H1 (cell line): Measurements from ENCODE around the gene EIF5A2. TPM values are rescaled to one million over a fixed set of nuclear protein-coding genes. Genes with fewer than 3 reads are reported as not detected.

Source experiments
- CTCF ChIA-PET: fragments of 300-600 bp; sonication (Branson Sonifier 250); formaldehyde crosslinking; loops from one replicate; lab custom pipeline; 2021; ENCODE audit not compliant: partially characterized antibody; lab: Charles Lee
- POLR2A ChIA-PET: fragments of 300-600 bp; sonication (Branson Sonifier 250); formaldehyde crosslinking; loops from one replicate; lab custom pipeline; 2021; ENCODE audit warnings: inconsistent platforms; ENCODE audit not compliant: partially characterized antibody; lab: Charles Lee
- DNase-seq, 2 experiments: peaks; one replicate each; pipeline versions ENCODE4 v3.0.0 to v3.0.0-alpha.2; 2010 to 2022; ENCODE audit warnings: low spot score in 2 of 2, low read depth in 1 of 2, mixed read lengths in 1 of 2
- FAIRE-seq: peaks from 2 replicates; lab custom pipeline; 2011; peaks lifted over from hg19 to GRCh38; lab: Jason Lieb, UNC
- H2AFZ ChIP-seq: 2 replicates; pipeline ENCODE4 v1.8.1; 2012; ENCODE audit warnings: low read length, inconsistent platforms
- H2AK5ac ChIP-seq: 2 replicates; pipeline ENCODE4 v1.6.1; 2013; ENCODE audit warnings: low read depth, low read length
- H2BK120ac ChIP-seq: replicated peaks from 2 replicates; pipeline ENCODE3; 2013; ENCODE audit warnings: low read depth, low read length, inconsistent platforms
- H2BK12ac ChIP-seq: 2 replicates; pipeline ENCODE4 v1.6.1; 2013; ENCODE audit warnings: low read depth, low read length
- H2BK15ac ChIP-seq: 2 replicates; pipeline ENCODE4 v1.6.1; 2013; ENCODE audit warnings: low read length
- H2BK20ac ChIP-seq: 2 replicates; pipeline ENCODE4 v1.6.1; 2013; ENCODE audit warnings: low read length
- H2BK5ac ChIP-seq: 2 replicates; pipeline ENCODE4 v1.6.1; 2013; ENCODE audit warnings: low read depth, low read length
- H3K14ac ChIP-seq: 2 replicates; pipeline ENCODE4 v1.6.1; 2013; ENCODE audit warnings: inconsistent platforms; ENCODE audit not compliant: insufficient read length
- H3K18ac ChIP-seq: 2 replicates; pipeline ENCODE4 v1.6.1; 2013; ENCODE audit warnings: low read length; ENCODE audit errors: extremely low read depth
- H3K23ac ChIP-seq: 2 replicates; pipeline ENCODE4 v1.6.1; 2013; ENCODE audit warnings: inconsistent platforms; ENCODE audit not compliant: insufficient read length
- H3K23me2 ChIP-seq: 2 replicates; pipeline ENCODE4 v1.6.1; 2013; ENCODE audit warnings: low read depth, low read length
- H3K27ac ChIP-seq: 2 replicates; pipeline ENCODE4 v1.6.1; 2011; ENCODE audit warnings: low read depth, low read length, inconsistent platforms
- H3K27me3 ChIP-seq, 4 experiments: replicated peaks in 1 of 4; 1 replicate in 1 of 4; 2 replicates in 3 of 4; pipeline versions ENCODE4 v1.6.1 to v1.8.1; 2011 to 2013; ENCODE audit warnings: low read length in 3 of 4, mild to moderate bottlenecking in 3 of 4, inconsistent platforms in 2 of 4, mixed read lengths in 2 of 4, moderate library complexity in 1 of 4; ENCODE audit not compliant: control insufficient read depth in 3 of 4, insufficient read depth in 3 of 4; ENCODE audit errors: extremely low read depth in 1 of 4
- H3K36me3 ChIP-seq, 4 experiments: 2 replicates each; pipeline versions ENCODE4 v1.6.1 to v1.8.1; 2011 to 2013; ENCODE audit warnings: mild to moderate bottlenecking in 4 of 4, low read length in 3 of 4, moderate library complexity in 2 of 4, control low read depth in 1 of 4, inconsistent platforms in 1 of 4; ENCODE audit not compliant: insufficient read depth in 4 of 4, control insufficient read depth in 2 of 4
- H3K4ac ChIP-seq: replicated peaks from 2 replicates; pipeline ENCODE3; 2013; ENCODE audit warnings: low read length, low read depth, mixed read lengths, inconsistent platforms; ENCODE audit not compliant: insufficient read length
- H3K4me1 ChIP-seq, 4 experiments: replicated peaks in 1 of 4; 1 replicate in 1 of 4; 2 replicates in 3 of 4; pipeline versions ENCODE4 v1.6.1 to v1.8.1; 2011 to 2013; ENCODE audit warnings: low read length in 3 of 4, inconsistent platforms in 2 of 4, mixed read lengths in 1 of 4; ENCODE audit not compliant: insufficient read depth in 4 of 4, control insufficient read depth in 3 of 4
- H3K4me2 ChIP-seq, 2 experiments: 2 replicates each; pipeline versions ENCODE4 v1.6.1 to v1.8.1; 2011 to 2013; ENCODE audit warnings: low read depth in 2 of 2, low read length in 2 of 2, control low read depth in 1 of 2, inconsistent platforms in 1 of 2, mild to moderate bottlenecking in 1 of 2; ENCODE audit not compliant: insufficient read depth in 1 of 2
- H3K4me3 ChIP-seq, 4 experiments: fragments of 200-600, 300-600 bp in 1 of 4; sonication (generic), shearing (Covaris generic), sonication (Bioruptor Twin) in 1 of 4; 2 replicates each; pipeline versions ENCODE4 v1.5.1 to v1.8.1; 2011 to 2016; ENCODE audit warnings: low read length in 4 of 4, low read depth in 3 of 4, control low read depth in 2 of 4, inconsistent platforms in 2 of 4, mild to moderate bottlenecking in 2 of 4, mixed read lengths in 1 of 4, moderate library complexity in 1 of 4; ENCODE audit not compliant: insufficient read depth in 2 of 4; ENCODE audit errors: extremely low read depth in 1 of 4
- H3K56ac ChIP-seq: replicated peaks from 2 replicates; pipeline ENCODE3; 2013; ENCODE audit warnings: low read depth, mild to moderate bottlenecking, mixed read lengths, low read length, inconsistent platforms; ENCODE audit not compliant: insufficient read length
- H3K79me1 ChIP-seq: 2 replicates; pipeline ENCODE4 v1.6.1; 2013; ENCODE audit warnings: low read depth, low read length, control low read depth
- H3K79me2 ChIP-seq, 2 experiments: 2 replicates each; pipeline versions ENCODE4 v1.6.1 to v1.8.1; 2012 to 2013; ENCODE audit warnings: low read length in 2 of 2, mild to moderate bottlenecking in 2 of 2, inconsistent platforms in 1 of 2; ENCODE audit not compliant: insufficient read depth in 2 of 2, control insufficient read depth in 1 of 2
- H3K9ac ChIP-seq, 4 experiments: replicated peaks in 1 of 4; 1 replicate in 1 of 4; 2 replicates in 3 of 4; pipeline versions ENCODE4 v1.6.1 to v1.8.1; 2011 to 2013; ENCODE audit warnings: low read depth in 3 of 4, low read length in 3 of 4, control low read depth in 2 of 4, mild to moderate bottlenecking in 2 of 4, moderate library complexity in 2 of 4, inconsistent platforms in 1 of 4; ENCODE audit errors: extremely low read depth in 1 of 4
- H3K9me3 ChIP-seq, 2 experiments: 2 replicates each; pipeline versions ENCODE4 v1.6.1 to v1.8.1; 2012 to 2013; ENCODE audit warnings: mild to moderate bottlenecking in 2 of 2, moderate library complexity in 2 of 2, control low read depth in 1 of 2, inconsistent platforms in 1 of 2, low read depth in 1 of 2, low read length in 1 of 2, mixed read lengths in 1 of 2; ENCODE audit not compliant: insufficient read depth in 2 of 2
- H4K20me1 ChIP-seq, 2 experiments: replicated peaks in 1 of 2; 2 replicates each; pipeline versions ENCODE3 to v1.8.1; 2011 to 2013; ENCODE audit warnings: inconsistent platforms in 2 of 2, low read length in 2 of 2, mild to moderate bottlenecking in 1 of 2; ENCODE audit not compliant: insufficient read depth in 2 of 2, control insufficient read depth in 1 of 2
- H4K5ac ChIP-seq: 2 replicates; pipeline ENCODE4 v1.6.1; 2013; ENCODE audit warnings: low read length, low read depth, mixed read lengths, inconsistent platforms; ENCODE audit not compliant: insufficient read length
- H4K8ac ChIP-seq: 2 replicates; pipeline ENCODE4 v1.8.0; 2013; ENCODE audit warnings: mild to moderate bottlenecking, moderate library complexity, low read length, inconsistent platforms; ENCODE audit not compliant: insufficient read depth; ENCODE audit errors: extremely low read depth
- H4K91ac ChIP-seq: replicated peaks from 2 replicates; pipeline ENCODE3; 2013; ENCODE audit warnings: low read length, mixed read lengths, inconsistent platforms; ENCODE audit not compliant: insufficient read length
- CBX8 ChIP-seq: fragments of 300-800, 300-1000 bp; sonication (generic); IDR thresholded peaks from 2 replicates; pipeline ENCODE4 v1.7.1; 2016; ENCODE audit warnings: low read depth, low read length, borderline replicate concordance
- CEBPB ChIP-seq: IDR thresholded peaks from 2 replicates; pipeline ENCODE4 v1.6.1; 2012; ENCODE audit warnings: low read depth, low read length
- E2F6 ChIP-seq: IDR thresholded peaks from 2 replicates; pipeline ENCODE4 v1.6.1; 2012; ENCODE audit warnings: inconsistent platforms
- EGR1 ChIP-seq: IDR thresholded peaks from 2 replicates; pipeline ENCODE4 v1.6.1; 2011; ENCODE audit warnings: low read depth, low read length, borderline replicate concordance
- EZH2 ChIP-seq: fragments of 200-600 bp; sonication (generic); IDR thresholded peaks from 2 replicates; pipeline ENCODE4 v1.7.1; 2012; ENCODE audit warnings: low read depth, mild to moderate bottlenecking, moderate library complexity, low read length, inconsistent platforms; ENCODE audit not compliant: severe bottlenecking
- FOSL1 ChIP-seq: IDR thresholded peaks from 2 replicates; pipeline ENCODE4 v1.6.1; 2011; ENCODE audit warnings: mild to moderate bottlenecking, low read depth, low read length, moderate library complexity; ENCODE audit not compliant: insufficient read depth
- HDAC2 ChIP-seq, 2 experiments: fragments of 300-600 bp in 1 of 2; sonication (generic) in 1 of 2; IDR thresholded peaks; 2 replicates each; pipeline ENCODE4 v1.6.1; 2011 to 2012; ENCODE audit warnings: low read depth in 2 of 2, low read length in 2 of 2, mild to moderate bottlenecking in 2 of 2, moderate library complexity in 2 of 2, borderline replicate concordance in 1 of 2, inconsistent platforms in 1 of 2
- MAFK ChIP-seq: IDR thresholded peaks from 2 replicates; pipeline ENCODE4 v1.6.1; 2012; ENCODE audit warnings: low read depth, mild to moderate bottlenecking, improper control_type of control experiment, low read length
- RFX5 ChIP-seq: IDR thresholded peaks from 2 replicates; pipeline ENCODE4 v1.6.1; 2011; ENCODE audit warnings: low read depth, low read length, improper control_type of control experiment, borderline replicate concordance
- USF2 ChIP-seq: IDR thresholded peaks from 2 replicates; pipeline ENCODE4 v1.6.1; 2011; ENCODE audit warnings: low read length, improper control_type of control experiment
- WGBS, 2 experiments: shearing (Covaris generic) in 1 of 2; methylation state at CpG; one replicate each; pipeline versions ENCODE4 v1.1.6 to v1.1.7; 2013 to 2015; ENCODE audit warnings: low lambda C conversion rate in 2 of 2, mixed read lengths in 2 of 2, inconsistent platforms in 1 of 2, low coverage in 1 of 2, missing lambda C conversion rate in 1 of 2; ENCODE audit not compliant: insufficient replicate concordance in 2 of 2, insufficient coverage in 1 of 2, insufficient read length in 1 of 2; ENCODE audit errors: extremely low coverage in 1 of 2, missing lambda C conversion rate in 1 of 2; 5-methylcytosine and 5-hydroxymethylcytosine counted together
- polyA plus RNA-seq, 7 experiments: library from polyadenylated mRNA; depleted of rRNA in 3 of 7; stranded (reverse) in 5 of 7; unstranded in 2 of 7; fragments of >200 nt in 5 of 7; fragments of 200-250 nt in 2 of 7; gene quantifications; 1 replicate in 5 of 7; 2 replicates in 1 of 7; 4 replicates in 1 of 7; pipeline versions ENCODE4 v1.2.1 to v1.2.3, GENCODE V29; 2011 to 2013; ENCODE audit warnings: missing spikeins in 2 of 7, mixed read lengths in 2 of 7
- total RNA-seq: library from RNA; stranded (reverse); fragmentation: NEBNext Ultra II Directional; extraction: Animal tissue kit (Norgen Biotek cat#: 25700); gene quantifications from 2 replicates; pipeline ENCODE4 v1.2.1, GENCODE V29; 2021

Gene EIF5A2
- total and polyA plus RNA-seq, 2 of the 8 experiments (the other 6 are each of a cell fraction or from before 2014, with no cell fraction given), result 1.5 to 15.0 TPM

GRCh38 chr3:170947018-170947769, 38.8 kb upstream of the EIF5A2 start:
- no peaks in the 10 kb centered on the region for H3K27me3 ChIP-seq
- H2BK12ac ChIP-seq, result no peak overlapping the region
- H2BK120ac ChIP-seq, result no peak overlapping the region
- H4K8ac ChIP-seq, result no peak overlapping the region
- H2BK15ac ChIP-seq, result no peak overlapping the region
- H3K14ac ChIP-seq, result no peak overlapping the region
- H3K4me1 ChIP-seq, result no peaks in the 10 kb centered on the region
- no peak for DNase-seq
- H3K4me2 ChIP-seq, result no peak overlapping the region
- H3K9ac ChIP-seq, result no peak overlapping the region
- peaks cover 12 to 15% of the 10 kb centered on the region in 2 experiments; a peak in 3 of 4 replicates for H3K9me3 ChIP-seq
- no peak overlapping the region for H3K4me3 ChIP-seq
- H2BK20ac ChIP-seq, result no peak overlapping the region
- H3K18ac ChIP-seq, result no peak overlapping the region
- no peaks in the 10 kb centered on the region for H3K23me2 ChIP-seq
- H3K4ac ChIP-seq, result no peak overlapping the region
- H2AK5ac ChIP-seq, result no peak overlapping the region
- H3K79me1 ChIP-seq, result no peaks in the 10 kb centered on the region
- no peaks in the 10 kb centered on the region for H4K20me1 ChIP-seq
- no peak overlapping the region for H4K91ac ChIP-seq
- H3K23ac ChIP-seq, result no peak overlapping the region
- WGBS, 2 experiments, result 91% methylated on average over 25 of the region's 25 CpGs; no CpG with 5 or more reads in 1 of the 2 experiments
- ChIA-PET CTCF (interaction anchor here (0.6 kb wide), 1 partner anchor 302 kb away, joined by 3 read pairs; no protein-coding TSS in a partner anchor), POLR2A (no interaction called here)
- no peak overlapping the region for H3K56ac ChIP-seq
- H3K79me2 ChIP-seq, result no peaks in the 10 kb centered on the region
- H4K5ac ChIP-seq, result no peak overlapping the region
- no peak overlapping the region for H3K27ac ChIP-seq
- H3K36me3 ChIP-seq, result no peaks in the 10 kb centered on the region; a peak in 1 of 8 replicates
- no peak overlapping the region for H2AFZ ChIP-seq
- H2BK5ac ChIP-seq, result no peak overlapping the region
- no peak for FAIRE-seq
- no peak for TF ChIP-seq FOSL1
- TF ChIP-seq EZH2, result no peak
- TF ChIP-seq RFX5, result no peak
- TF ChIP-seq USF2, result no peak
- no peak for TF ChIP-seq E2F6
- no peak for TF ChIP-seq EGR1
- no peak for TF ChIP-seq CEBPB
- TF ChIP-seq HDAC2 (IDR thresholded peaks at IDR 0.05; ENCODE audit: borderline replicate concordance in 1 of 2, low read depth in 2 of 2, low read length in 2 of 2), result no peak
- TF ChIP-seq CBX8, result no peak
- no peak for TF ChIP-seq MAFK
